Kidney epithelial cell (primary cell): Measurements from ENCODE around the gene TBC1D22A. TPM values are rescaled to one million over a fixed set of nuclear protein-coding genes. Genes with fewer than 3 reads are reported as not detected.

Experiments
- DNase-seq: peaks from one replicate; pipeline ENCODE4 v3.0.0-alpha.2; 2010; ENCODE audit warnings: low read depth
- H3K27me3 ChIP-seq: 2 replicates; pipeline ENCODE4 v1.6.0; 2011; ENCODE audit warnings: low read length; ENCODE audit not compliant: control insufficient read depth, insufficient read depth
- H3K36me3 ChIP-seq: 2 replicates; pipeline ENCODE4 v1.5.1; 2011; ENCODE audit warnings: low read length; ENCODE audit not compliant: control insufficient read depth, insufficient read depth
- H3K4me3 ChIP-seq: 2 replicates; pipeline ENCODE4 v1.5.1; 2011; ENCODE audit warnings: low read depth, mild to moderate bottlenecking, control low read depth, low read length
- total RNA-seq: library from RNA; depleted of rRNA; stranded (reverse); fragments of >200 nt; gene quantifications from 2 replicates; pipeline ENCODE4 v1.2.3, GENCODE V29; 2015
- TF ChIP-seq, protein P1 (sequence below): IDR thresholded peaks from 2 replicates; pipeline ENCODE4 v1.5.1; 2011; ENCODE audit warnings: mild to moderate bottlenecking, moderate library complexity, low read length, control low read depth, inconsistent platforms; ENCODE audit not compliant: insufficient read depth, poor library complexity, severe bottlenecking

The TBC1D22A gene
- total RNA-seq, 1 donor from 2014 or later: 25.7 TPM

DNA sequence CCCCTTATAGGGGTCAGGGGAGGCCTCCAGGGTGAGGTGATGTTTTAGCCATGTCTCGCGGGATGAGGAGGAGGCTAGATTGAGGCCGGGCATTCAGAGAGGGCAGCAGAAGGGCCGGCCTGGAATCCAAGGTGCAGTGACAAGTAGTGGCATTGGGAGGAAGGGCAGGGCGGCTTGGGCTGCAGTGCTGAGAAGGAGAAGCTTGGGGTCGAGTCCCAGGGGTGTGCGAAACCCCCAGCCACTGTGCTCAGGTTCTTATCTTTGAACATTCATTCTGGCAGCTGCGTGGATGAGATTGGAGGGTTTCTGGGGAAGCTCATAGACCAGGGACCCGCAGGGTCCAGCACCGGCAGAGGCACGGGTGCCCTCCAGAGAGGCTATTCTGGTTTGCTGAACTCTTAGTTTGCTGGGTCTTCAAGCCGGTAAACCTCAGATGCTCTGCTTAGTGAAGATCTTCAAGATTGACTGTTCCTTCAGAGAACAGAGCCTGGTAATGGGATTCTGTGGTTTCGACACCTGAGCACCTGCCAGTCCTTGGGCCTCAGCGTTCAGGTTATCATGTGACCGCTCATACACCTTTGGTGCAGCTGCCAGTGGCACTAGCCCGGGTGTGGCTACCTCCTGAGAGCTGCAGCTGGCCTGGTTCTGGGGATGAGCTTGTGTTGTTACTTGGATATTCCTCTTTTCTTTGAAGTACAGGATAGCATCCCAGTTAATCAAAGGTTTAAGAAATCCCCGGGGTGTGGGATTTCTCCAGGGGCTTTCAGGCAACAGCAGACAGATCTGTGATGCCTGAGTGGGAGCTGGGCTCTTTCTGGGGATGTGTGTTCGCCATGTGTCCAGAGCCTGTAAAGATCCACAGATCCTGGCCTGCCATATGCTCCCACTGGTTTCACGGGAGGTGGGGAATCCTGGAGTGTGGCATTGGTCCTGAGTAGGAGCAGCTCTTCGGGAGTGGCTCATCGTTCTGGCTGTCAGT lies 152.8 kb downstream of the TBC1D22A start:
- no peak for DNase-seq
- Histone ChIP-seq H3K36me3 (no peaks in the 10 kb centered on the region), H3K4me3 (no peak overlapping the region), H3K27me3 (no peaks in the 10 kb centered on the region)
- TF ChIP-seq, protein P1, sequence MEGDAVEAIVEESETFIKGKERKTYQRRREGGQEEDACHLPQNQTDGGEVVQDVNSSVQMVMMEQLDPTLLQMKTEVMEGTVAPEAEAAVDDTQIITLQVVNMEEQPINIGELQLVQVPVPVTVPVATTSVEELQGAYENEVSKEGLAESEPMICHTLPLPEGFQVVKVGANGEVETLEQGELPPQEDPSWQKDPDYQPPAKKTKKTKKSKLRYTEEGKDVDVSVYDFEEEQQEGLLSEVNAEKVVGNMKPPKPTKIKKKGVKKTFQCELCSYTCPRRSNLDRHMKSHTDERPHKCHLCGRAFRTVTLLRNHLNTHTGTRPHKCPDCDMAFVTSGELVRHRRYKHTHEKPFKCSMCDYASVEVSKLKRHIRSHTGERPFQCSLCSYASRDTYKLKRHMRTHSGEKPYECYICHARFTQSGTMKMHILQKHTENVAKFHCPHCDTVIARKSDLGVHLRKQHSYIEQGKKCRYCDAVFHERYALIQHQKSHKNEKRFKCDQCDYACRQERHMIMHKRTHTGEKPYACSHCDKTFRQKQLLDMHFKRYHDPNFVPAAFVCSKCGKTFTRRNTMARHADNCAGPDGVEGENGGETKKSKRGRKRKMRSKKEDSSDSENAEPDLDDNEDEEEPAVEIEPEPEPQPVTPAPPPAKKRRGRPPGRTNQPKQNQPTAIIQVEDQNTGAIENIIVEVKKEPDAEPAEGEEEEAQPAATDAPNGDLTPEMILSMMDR: no peak

DNA sequence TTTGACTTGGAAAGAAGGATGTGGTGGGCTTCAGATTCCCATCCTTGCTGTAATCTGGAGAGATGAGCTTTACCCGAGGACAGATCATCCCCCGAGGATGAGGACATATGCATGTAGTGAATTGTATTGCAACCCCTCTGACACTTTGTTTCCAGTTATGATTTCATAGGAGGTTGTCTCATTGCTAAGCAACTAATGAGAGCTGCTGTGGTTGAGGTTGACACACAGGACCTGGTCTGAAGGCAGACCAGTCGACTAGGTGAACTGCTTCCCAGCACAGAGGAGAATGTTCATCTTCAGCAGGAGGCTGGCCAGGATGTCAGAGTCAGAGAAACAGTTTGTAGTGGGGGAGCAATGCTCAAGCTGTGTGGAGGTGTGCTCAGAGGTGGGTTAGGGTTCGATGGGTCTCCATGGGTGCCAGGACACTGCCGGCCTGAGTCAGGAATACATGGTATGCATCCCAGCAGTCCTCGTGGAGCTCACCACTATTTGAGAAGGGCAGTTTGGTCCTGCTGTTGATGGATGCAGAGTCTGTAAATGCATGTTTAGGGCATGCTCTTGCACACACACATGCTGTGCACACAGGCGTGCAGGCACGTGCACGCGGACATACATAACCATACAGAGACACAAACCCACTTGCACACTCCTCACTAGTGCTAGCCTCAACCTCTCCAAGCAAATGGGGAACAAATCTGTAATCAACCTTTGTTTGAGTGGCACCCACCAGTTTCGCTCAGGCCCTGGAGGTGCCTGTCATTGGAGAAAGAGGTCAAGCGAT lies 153.7 kb downstream of the TBC1D22A start:
- TF ChIP-seq, protein P1: no peak
- no peak for DNase-seq
- no peak overlapping the region for H3K4me3 ChIP-seq
- no peaks in the 10 kb centered on the region for H3K36me3 ChIP-seq
- no peaks in the 10 kb centered on the region for H3K27me3 ChIP-seq

DNA sequence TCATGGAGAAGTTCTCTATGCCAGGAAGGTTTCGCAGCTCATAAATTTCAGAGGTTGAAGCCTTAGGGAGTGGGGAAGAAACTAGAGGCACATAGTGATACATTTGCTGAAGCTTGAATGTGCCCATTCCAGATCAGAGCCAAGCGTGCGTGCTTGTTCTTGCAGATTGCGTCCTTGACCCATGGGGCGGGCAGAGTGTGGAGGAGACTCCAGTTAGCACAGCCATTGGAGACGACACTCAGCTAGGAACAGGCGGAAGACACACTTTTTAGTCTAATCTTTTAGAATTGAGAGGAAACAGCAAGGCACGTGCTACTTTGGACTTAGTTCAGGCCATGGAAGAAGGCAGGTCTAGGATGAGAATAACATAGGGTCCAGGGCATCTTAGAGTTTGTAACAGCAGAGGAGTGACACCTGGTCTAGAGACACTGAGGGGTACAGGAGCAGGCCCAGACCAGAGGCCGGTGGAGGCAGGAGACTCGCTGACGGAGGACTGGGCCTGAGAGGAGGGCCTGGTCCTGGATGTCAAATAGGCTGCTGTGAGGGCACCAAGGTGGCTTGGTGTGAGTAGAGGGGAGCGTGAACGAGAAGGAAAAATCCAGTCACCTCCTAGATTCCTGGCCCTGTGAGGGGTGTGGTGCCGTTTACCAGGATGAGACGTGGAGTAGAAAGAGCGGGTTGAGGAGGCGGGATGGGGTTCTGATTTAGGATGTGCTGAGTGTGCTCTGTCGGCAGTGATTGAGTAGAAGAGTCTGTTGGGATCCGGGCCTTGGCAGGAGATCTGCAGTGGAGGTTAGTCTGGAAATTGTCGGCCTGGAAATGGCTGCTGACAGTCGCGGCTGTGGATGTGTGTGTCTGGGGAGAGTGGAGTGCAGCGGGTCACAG lies 154.7 kb downstream of the TBC1D22A start:
- no peak for DNase-seq
- Histone ChIP-seq H3K36me3 (no peaks in the 10 kb centered on the region), H3K4me3 (no peak overlapping the region), H3K27me3 (no peaks in the 10 kb centered on the region)
- TF ChIP-seq, protein P1: no peak

DNA sequence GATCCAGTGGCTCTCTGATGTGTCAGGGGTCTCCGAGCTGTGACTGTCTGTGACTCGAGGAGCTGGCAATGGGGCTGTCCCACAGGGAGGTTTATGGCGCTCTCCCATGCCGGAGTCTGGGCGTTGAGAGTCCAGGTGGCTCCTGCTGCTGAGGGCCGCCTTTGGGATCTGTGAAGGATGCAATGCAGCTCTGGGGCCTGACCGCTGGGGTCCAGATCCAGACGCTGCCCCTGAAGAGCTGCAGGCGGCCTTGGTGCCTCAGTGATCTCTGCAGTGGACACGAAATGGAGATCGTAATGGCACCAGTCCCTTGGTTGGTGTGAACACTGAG lies 155.3 kb downstream of the TBC1D22A start:
- TF ChIP-seq, protein P1: no peak
- H3K36me3 ChIP-seq: no peaks in the 10 kb centered on the region
- H3K27me3 ChIP-seq: no peaks in the 10 kb centered on the region
- no peak for DNase-seq
- no peak overlapping the region for H3K4me3 ChIP-seq

DNA sequence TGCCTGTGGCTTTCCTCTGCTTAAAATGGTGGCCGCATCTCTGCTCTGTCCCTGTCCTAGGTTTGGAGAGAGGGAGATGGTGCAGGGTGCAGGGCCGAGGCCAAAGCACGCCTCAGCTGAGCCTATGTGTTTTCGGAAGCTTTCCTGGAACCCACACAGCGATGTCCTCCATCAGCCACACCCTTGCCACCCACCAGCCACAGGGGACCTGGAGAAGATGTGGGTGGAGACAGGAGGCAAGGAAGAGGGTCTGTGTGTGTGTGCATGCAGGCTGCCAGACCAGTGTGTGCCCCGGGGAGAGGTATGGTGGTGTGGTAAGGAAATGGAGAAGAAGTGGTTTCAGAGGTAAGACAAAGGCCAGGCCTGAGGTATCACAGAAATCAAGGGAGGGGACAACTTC lies 155.7 kb downstream of the TBC1D22A start:
- no peaks in the 10 kb centered on the region for H3K36me3 ChIP-seq
- TF ChIP-seq, protein P1: no peak
- H3K4me3 ChIP-seq: no peak overlapping the region
- no peaks in the 10 kb centered on the region for H3K27me3 ChIP-seq
- DNase-seq: no peak
